Measurements from ENCODE around the gene COMTD1. TPM values are rescaled to one million over a fixed set of nuclear protein-coding genes. Genes with fewer than 3 reads are reported as not detected.

Gene COMTD1
- total and polyA plus RNA-seq, 2 of the 13 experiments (the other 11 are each of a cell fraction or from before 2014, with no cell fraction given): 11.8 to 18.4 TPM

DNA sequence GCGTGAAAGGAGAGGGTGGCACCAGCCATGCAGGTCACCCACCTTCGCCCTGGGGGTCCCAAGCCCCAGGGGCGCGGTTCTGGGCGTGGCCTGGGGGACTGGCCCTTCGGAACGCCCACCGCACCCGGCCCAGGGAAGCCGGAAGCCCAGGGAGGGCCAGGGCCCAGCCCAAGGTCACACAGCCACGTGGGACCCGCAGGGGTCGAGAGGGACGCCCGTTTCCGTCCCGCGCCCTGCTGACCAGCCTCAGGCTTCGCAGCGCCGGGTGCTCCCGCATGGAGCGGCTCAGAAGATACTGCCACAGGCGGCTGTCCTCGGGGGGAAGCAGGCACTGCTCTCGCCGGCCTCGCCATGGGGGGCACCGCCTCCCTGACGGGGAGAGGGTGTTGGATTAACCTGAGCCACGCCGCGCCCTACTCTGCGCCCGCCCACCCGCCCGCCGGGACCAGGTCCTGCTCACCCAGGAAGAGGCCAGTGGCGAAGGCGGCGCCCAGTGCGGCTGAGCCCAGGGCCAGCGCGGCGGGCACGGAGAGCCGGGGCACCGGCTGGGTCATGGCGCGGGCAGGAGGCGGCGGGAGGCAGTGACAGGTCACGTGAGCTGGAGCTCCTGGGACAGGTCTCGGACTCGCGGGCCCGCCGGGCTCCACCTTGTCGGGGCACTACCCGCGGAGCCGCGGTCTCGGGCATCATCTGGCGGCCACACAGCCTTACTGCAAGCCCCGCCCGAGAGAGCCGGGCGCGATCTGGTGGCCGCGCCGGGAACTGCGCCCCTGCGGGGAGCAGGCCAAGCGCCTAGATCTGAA is at the start of gene COMTD1 (continued):
- TF ChIP-seq SMAD9 (CRISPR knock-in tag; IDR thresholded peaks at IDR 0.05): peak; percentile 50; the same call in 1 of the 2 replicates
- 0 out of 4 replicates have a peak, but pooled peaks of 1 of the 2 experiments have one; percentile 2 for TF ChIP-seq EP300 (IDR thresholded peaks at IDR 0.05; ENCODE audit: low read depth in 2 of 2, low read length in 2 of 2)
- no peak for TF ChIP-seq EP300 (CRISPR knock-in tag; IDR thresholded peaks at IDR 0.05; ENCODE audit: borderline replicate concordance)
- TF ChIP-seq, protein P1, sequence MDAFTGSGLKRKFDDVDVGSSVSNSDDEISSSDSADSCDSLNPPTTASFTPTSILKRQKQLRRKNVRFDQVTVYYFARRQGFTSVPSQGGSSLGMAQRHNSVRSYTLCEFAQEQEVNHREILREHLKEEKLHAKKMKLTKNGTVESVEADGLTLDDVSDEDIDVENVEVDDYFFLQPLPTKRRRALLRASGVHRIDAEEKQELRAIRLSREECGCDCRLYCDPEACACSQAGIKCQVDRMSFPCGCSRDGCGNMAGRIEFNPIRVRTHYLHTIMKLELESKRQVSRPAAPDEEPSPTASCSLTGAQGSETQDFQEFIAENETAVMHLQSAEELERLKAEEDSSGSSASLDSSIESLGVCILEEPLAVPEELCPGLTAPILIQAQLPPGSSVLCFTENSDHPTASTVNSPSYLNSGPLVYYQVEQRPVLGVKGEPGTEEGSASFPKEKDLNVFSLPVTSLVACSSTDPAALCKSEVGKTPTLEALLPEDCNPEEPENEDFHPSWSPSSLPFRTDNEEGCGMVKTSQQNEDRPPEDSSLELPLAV (CRISPR knock-in tag; conservative IDR thresholded peaks at IDR 0.05; ENCODE audit: low read depth): no peak
- TF ChIP-seq ZNF605 (CRISPR knock-in tag; IDR thresholded peaks at IDR 0.05): 0 out of 2 replicates have a peak, but pooled peaks have one; percentile 14
- no peak for TF ChIP-seq ARID2 (CRISPR knock-in tag; IDR thresholded peaks at IDR 0.05; ENCODE audit: borderline replicate concordance)
- TF ChIP-seq NPAS2 (CRISPR knock-in tag; IDR thresholded peaks at IDR 0.05; ENCODE audit: borderline replicate concordance): no peak
- TF ChIP-seq ZSCAN21 (CRISPR knock-in tag; IDR thresholded peaks at IDR 0.05; ENCODE audit: borderline replicate concordance): peak; percentile 69
- TF ChIP-seq ATF7-NPFF (CRISPR knock-in tag; IDR thresholded peaks at IDR 0.05; ENCODE audit: low read depth): peak; percentile 65
- no peak for TF ChIP-seq HNRNPH1 (optimal IDR thresholded peaks at IDR 0.05; ENCODE audit: low read depth, low read length)
- 0 out of 2 replicates have a peak, but pooled peaks have one; percentile 70 for TF ChIP-seq MED13 (CRISPR knock-in tag; IDR thresholded peaks at IDR 0.05)
- TF ChIP-seq ZFAT (CRISPR knock-in tag; conservative IDR thresholded peaks at IDR 0.05): no peak
- TF ChIP-seq ZNF121 (CRISPR knock-in tag; IDR thresholded peaks at IDR 0.05): peak; percentile 88
- TF ChIP-seq KLF13 (CRISPR knock-in tag; IDR thresholded peaks at IDR 0.05): no peak
- TF ChIP-seq ZNF839 (CRISPR knock-in tag; IDR thresholded peaks at IDR 0.05; ENCODE audit: borderline replicate concordance): no peak
- TF ChIP-seq HNRNPLL (IDR thresholded peaks at IDR 0.05; ENCODE audit: low read depth, low read length, poor library complexity, severe bottlenecking): peak; percentile 28
- TF ChIP-seq MBD4 (IDR thresholded peaks at IDR 0.05; ENCODE audit: borderline replicate concordance, low read length): no peak
- TF ChIP-seq ZNF225 (CRISPR knock-in tag; IDR thresholded peaks at IDR 0.05): no peak; the same call in 1 of the 2 replicates
- TF ChIP-seq ZNF10 (CRISPR knock-in tag; IDR thresholded peaks at IDR 0.05; ENCODE audit: borderline replicate concordance, low read depth): no peak
- TF ChIP-seq, protein P2, sequence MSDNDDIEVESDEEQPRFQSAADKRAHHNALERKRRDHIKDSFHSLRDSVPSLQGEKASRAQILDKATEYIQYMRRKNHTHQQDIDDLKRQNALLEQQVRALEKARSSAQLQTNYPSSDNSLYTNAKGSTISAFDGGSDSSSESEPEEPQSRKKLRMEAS (IDR thresholded peaks at IDR 0.05): peak; percentile 90
- no peak for TF ChIP-seq ZNF296 (CRISPR knock-in tag; conservative IDR thresholded peaks at IDR 0.05)
- TF ChIP-seq NR1H2 (CRISPR knock-in tag; IDR thresholded peaks at IDR 0.05; ENCODE audit: borderline replicate concordance, low read depth): no peak
- peak; percentile 56; the same call in 1 of the 2 replicates for TF ChIP-seq ZNF34 (CRISPR knock-in tag; IDR thresholded peaks at IDR 0.05; ENCODE audit: borderline replicate concordance)
- TF ChIP-seq ASH2L (IDR thresholded peaks at IDR 0.05; ENCODE audit: insufficient read length, low read depth, low read length): no peak
- TF ChIP-seq ESRRA (CRISPR knock-in tag; IDR thresholded peaks at IDR 0.05; ENCODE audit: low read depth): peak; percentile 87
- no peak; the same call in 1 of the 2 replicates for TF ChIP-seq ZBTB20 (CRISPR knock-in tag; IDR thresholded peaks at IDR 0.05; ENCODE audit: borderline replicate concordance, low read depth)
- no peak for TF ChIP-seq ZC3H13 (CRISPR knock-in tag; IDR thresholded peaks at IDR 0.05)
- no peak for TF ChIP-seq MBNL3 (CRISPR knock-in tag; conservative IDR thresholded peaks at IDR 0.05)
